Measurements from ENCODE around the gene RBM8A.
"Not testable (repeated sequence)": the region's sequence is repeated elsewhere in the genome, so short reads cannot be mapped to it uniquely, and the experiment has no call there.

Gene RBM8A

DNA sequence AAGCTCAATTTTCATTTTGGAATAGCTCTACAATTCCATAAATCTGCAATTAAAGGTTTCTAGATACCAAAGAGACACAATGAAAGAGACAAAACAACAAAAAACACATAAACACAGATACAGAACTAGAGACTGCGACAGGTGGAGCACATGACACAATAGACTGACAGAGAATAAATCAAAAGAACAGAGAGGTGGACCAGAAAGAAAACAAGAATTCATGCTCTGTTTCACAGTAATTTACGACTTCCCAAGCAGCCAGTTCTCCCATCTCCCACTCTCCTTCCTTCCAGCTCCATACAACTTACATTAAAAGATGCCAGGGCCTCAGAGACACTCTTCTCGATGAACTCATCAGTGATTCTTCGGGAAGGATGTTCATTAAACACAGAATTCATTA is 15.1 kb upstream of the RBM8A start:
- Histone ChIP-seq H3K9ac (ENCODE audit: low read depth, low read length) (no peak overlapping the region), H4K20me1 (ENCODE audit: insufficient read depth, low read length) (no peaks in the 10 kb centered on the region), H3K27me3 (ENCODE audit: insufficient read depth, low read length, poor library complexity) (no peaks in the 10 kb centered on the region), H3K4me3 (ENCODE audit: low read depth in 1 of 2, low read length in 2 of 2) (no peak overlapping the region), H3K36me3 (ENCODE audit: insufficient read depth, low read length) (peaks cover 54% of the 10 kb centered on the region), H3K27ac (ENCODE audit: low read length) (no peak overlapping the region), H3K79me2 (ENCODE audit: insufficient read depth, low read length) (peaks cover 5% of the 10 kb centered on the region; the same call in 1 of the 2 replicates), H2AFZ (ENCODE audit: low read depth, low read length) (no peak overlapping the region), H3K4me2 (ENCODE audit: insufficient read depth, low read length) (no peak overlapping the region), H3K4me1 (ENCODE audit: insufficient read depth, low read length) (no peaks in the 10 kb centered on the region), H3K9me3 (ENCODE audit: insufficient read depth, low read length, severe bottlenecking) (no peaks in the 10 kb centered on the region)
- ATAC-seq (ENCODE audit: insufficient read depth, low read depth) (no peak), DNase-seq (no peak)
- TF ChIP-seq EZH2 (IDR thresholded peaks at IDR 0.05; ENCODE audit: borderline replicate concordance, low read depth, low read length, severe bottlenecking) (no peak), CTCF (IDR thresholded peaks at IDR 0.05; ENCODE audit: borderline replicate concordance, extremely low read depth, low read length, poor library complexity, severe bottlenecking) (no peak)

- Histone ChIP-seq H3K9ac (ENCODE audit: low read depth, low read length) (no peak overlapping the region), H4K20me1 (ENCODE audit: insufficient read depth, low read length) (no peaks in the 10 kb centered on the region), H3K27me3 (ENCODE audit: insufficient read depth, low read length, poor library complexity) (no peaks in the 10 kb centered on the region), H3K36me3 (ENCODE audit: insufficient read depth, low read length) (peaks cover 54% of the 10 kb centered on the region), H3K4me3 (ENCODE audit: low read depth in 1 of 2, low read length in 2 of 2) (no peak overlapping the region), H3K27ac (ENCODE audit: low read length) (no peak overlapping the region), H3K9me3 (ENCODE audit: insufficient read depth, low read length, severe bottlenecking) (no peaks in the 10 kb centered on the region), H3K4me1 (ENCODE audit: insufficient read depth, low read length) (no peaks in the 10 kb centered on the region), H3K4me2 (ENCODE audit: insufficient read depth, low read length) (no peak overlapping the region), H3K79me2 (ENCODE audit: insufficient read depth, low read length) (no peaks in the 10 kb centered on the region), H2AFZ (ENCODE audit: low read depth, low read length) (no peak overlapping the region)
- ATAC-seq (ENCODE audit: insufficient read depth, low read depth) (no peak), DNase-seq (no peak)
- TF ChIP-seq CTCF (IDR thresholded peaks at IDR 0.05; ENCODE audit: borderline replicate concordance, extremely low read depth, low read length, poor library complexity, severe bottlenecking) (no peak), EZH2 (IDR thresholded peaks at IDR 0.05; ENCODE audit: borderline replicate concordance, low read depth, low read length, severe bottlenecking) (no peak)
Observed at GRCh38 chr1:145937436-145937835, 10.2 kb upstream of the RBM8A start.

GRCh38 chr1:145936247-145936646 is 9.0 kb upstream of the RBM8A start:
- DNase-seq (no peak), ATAC-seq (ENCODE audit: insufficient read depth, low read depth) (no peak)
- H3K27ac ChIP-seq (ENCODE audit: low read length) = no peak overlapping the region
- no peaks in the 10 kb centered on the region for H3K4me1 ChIP-seq (ENCODE audit: insufficient read depth, low read length)
- H3K4me2 ChIP-seq (ENCODE audit: insufficient read depth, low read length) = no peak overlapping the region
- H3K27me3 ChIP-seq (ENCODE audit: insufficient read depth, low read length, poor library complexity) = no peaks in the 10 kb centered on the region
- no peak overlapping the region for H3K4me3 ChIP-seq (ENCODE audit: low read depth in 1 of 2, low read length in 2 of 2)
- H3K9ac ChIP-seq (ENCODE audit: low read depth, low read length) = no peak overlapping the region
- H2AFZ ChIP-seq (ENCODE audit: low read depth, low read length) = no peak overlapping the region
- TF ChIP-seq CTCF (IDR thresholded peaks at IDR 0.05; ENCODE audit: borderline replicate concordance, extremely low read depth, low read length, poor library complexity, severe bottlenecking) (no peak), EZH2 (IDR thresholded peaks at IDR 0.05; ENCODE audit: borderline replicate concordance, low read depth, low read length, severe bottlenecking) (no peak)
- H3K9me3 ChIP-seq (ENCODE audit: insufficient read depth, low read length, severe bottlenecking) = no peaks in the 10 kb centered on the region
- peaks cover 50% of the 10 kb centered on the region for H3K36me3 ChIP-seq (ENCODE audit: insufficient read depth, low read length)
- H4K20me1 ChIP-seq (ENCODE audit: insufficient read depth, low read length) = no peaks in the 10 kb centered on the region
- no peaks in the 10 kb centered on the region for H3K79me2 ChIP-seq (ENCODE audit: insufficient read depth, low read length)

DNA sequence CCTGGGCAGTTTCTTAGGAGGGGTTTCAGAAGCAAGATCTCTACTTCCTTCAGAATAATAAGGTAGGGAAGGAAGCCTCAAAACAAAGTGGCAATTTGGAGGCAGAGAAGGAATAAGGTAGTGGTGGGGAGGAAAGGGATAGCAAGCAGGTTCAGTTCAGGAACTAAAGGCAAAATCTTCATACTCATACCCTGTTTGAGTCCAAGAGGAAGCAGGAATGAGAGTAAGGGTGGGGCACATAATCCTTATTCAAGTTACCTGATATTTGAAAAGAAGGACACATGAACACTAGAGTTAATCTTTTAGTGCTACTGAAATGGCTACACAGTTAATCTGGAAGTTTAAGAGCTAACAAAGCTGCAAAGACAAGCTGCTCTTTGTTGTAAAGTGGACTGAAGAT is 8.4 kb upstream of the RBM8A start:
- no peak for ATAC-seq (ENCODE audit: insufficient read depth, low read depth)
- no peaks in the 10 kb centered on the region for H3K27me3 ChIP-seq (ENCODE audit: insufficient read depth, low read length, poor library complexity)
- no peaks in the 10 kb centered on the region for H3K9me3 ChIP-seq (ENCODE audit: insufficient read depth, low read length, severe bottlenecking)
- no peaks in the 10 kb centered on the region for H3K79me2 ChIP-seq (ENCODE audit: insufficient read depth, low read length)
- H3K4me2 ChIP-seq (ENCODE audit: insufficient read depth, low read length) = no peak overlapping the region
- no peak for TF ChIP-seq EZH2 (IDR thresholded peaks at IDR 0.05; ENCODE audit: borderline replicate concordance, low read depth, low read length, severe bottlenecking)
- no peak for TF ChIP-seq CTCF (IDR thresholded peaks at IDR 0.05; ENCODE audit: borderline replicate concordance, extremely low read depth, low read length, poor library complexity, severe bottlenecking)
- no peak overlapping the region for H3K4me3 ChIP-seq (ENCODE audit: low read depth in 1 of 2, low read length in 2 of 2)
- H3K36me3 ChIP-seq (ENCODE audit: insufficient read depth, low read length) = peaks cover 46% of the 10 kb centered on the region
- no peaks in the 10 kb centered on the region for H4K20me1 ChIP-seq (ENCODE audit: insufficient read depth, low read length)
- no peaks in the 10 kb centered on the region for H3K4me1 ChIP-seq (ENCODE audit: insufficient read depth, low read length)
- H3K9ac ChIP-seq (ENCODE audit: low read depth, low read length) = no peak overlapping the region
- no peak overlapping the region for H3K27ac ChIP-seq (ENCODE audit: low read length)
- no peak for DNase-seq
- H2AFZ ChIP-seq (ENCODE audit: low read depth, low read length) = no peak overlapping the region

- H3K9ac ChIP-seq (ENCODE audit: low read depth, low read length); H3K9me3 ChIP-seq (ENCODE audit: insufficient read depth, low read length, severe bottlenecking); H3K4me3 ChIP-seq (ENCODE audit: low read depth in 1 of 2, low read length in 2 of 2); ATAC-seq (ENCODE audit: insufficient read depth, low read depth); H2AFZ ChIP-seq (ENCODE audit: low read depth, low read length); H3K27me3 ChIP-seq (ENCODE audit: insufficient read depth, low read length, poor library complexity); DNase-seq; H3K79me2 ChIP-seq (ENCODE audit: insufficient read depth, low read length); H3K4me2 ChIP-seq (ENCODE audit: insufficient read depth, low read length); H3K27ac ChIP-seq (ENCODE audit: low read length); H4K20me1 ChIP-seq (ENCODE audit: insufficient read depth, low read length): not testable (repeated sequence)
- H3K4me1 ChIP-seq (ENCODE audit: insufficient read depth, low read length) = peaks cover 14% of the 10 kb centered on the region
- H3K36me3 ChIP-seq (ENCODE audit: insufficient read depth, low read length) = peaks cover 39% of the 10 kb centered on the region
Observed at GRCh38 chr1:145932522-145933009, 5.3 kb upstream of the RBM8A start.

Data from DND-41 (cell line).